HCT116 (cell line): ENCODE results near the gene SNX10. TPM values are rescaled to one million over a fixed set of nuclear protein-coding genes. Genes with fewer than 3 reads are reported as not detected.

ENCODE experiments used
- ATAC-seq: fragments of 200-7000 bp; cut with Tn5 transposase; 2 replicates; pipeline ENCODE4 v1.9.1; 2020; ENCODE audit warnings: mild to moderate bottlenecking, moderate library complexity
- BruUV-seq: library from RNA; stranded (reverse); fragments of 400-500 nt; replicated peaks from 2 replicates; lab custom pipeline; 2021; lab: Mats Ljungman, UMichigan
- CTCF ChIA-PET: fragments of 300-600 bp; sonication (Branson Sonifier 250); formaldehyde crosslinking; loops from one replicate; lab custom pipeline; 2021; ENCODE audit warnings: antibody characterized with exemption; lab: Charles Lee
- POLR2A ChIA-PET: fragments of 300-600, 350-600 bp; sonication (Branson Sonifier 250); formaldehyde crosslinking; loops from one replicate; lab custom pipeline; 2021; ENCODE audit warnings: antibody characterized with exemption; lab: Charles Lee
- RAD21 ChIA-PET, 2 experiments: fragments of 300-600 bp; sonication (Branson Sonifier 250); formaldehyde crosslinking; loops; one replicate each; lab custom pipeline; 2023; ENCODE audit warnings: low total read pairs in 2 of 2; ENCODE audit not compliant: uncharacterized antibody in 2 of 2, unreplicated experiment in 2 of 2, low non-redundant PET in 1 of 2; lab: Charles Lee
- DNase-seq: peaks from one replicate; pipeline ENCODE4 v3.0.0-alpha.2; 2010; ENCODE audit warnings: low read depth, low spot score
- H2AFZ ChIP-seq: fragments of 200-600 bp; shearing (Covaris generic), sonication (generic); 2 replicates; pipeline ENCODE4 v1.6.1; 2017; ENCODE audit warnings: low read depth, mixed run types, mixed read lengths, antibody characterized with exemption, low read length; ENCODE audit not compliant: poor library complexity, severe bottlenecking
- H3K27ac ChIP-seq: 2 replicates; pipeline ENCODE4 v1.5.1; 2012; ENCODE audit warnings: low read depth, low read length
- H3K27me3 ChIP-seq: fragments of 200-600 bp; sonication (generic); 2 replicates; pipeline ENCODE4 v1.6.1; 2016; ENCODE audit warnings: mixed run types, low read length, mixed read lengths; ENCODE audit not compliant: insufficient read depth
- H3K36me3 ChIP-seq, 2 experiments: fragments of 200-500 bp in 1 of 2; fragments of 200-600 bp in 1 of 2; sonication (Bioruptor generic) in 1 of 2; sonication (generic) in 1 of 2; 2 replicates each; pipeline versions ENCODE4 v1.5.1 to v1.6.1; 2014 to 2016; ENCODE audit warnings: low read length in 2 of 2, inconsistent platforms in 1 of 2, mixed read lengths in 1 of 2, mixed run types in 1 of 2; ENCODE audit not compliant: insufficient read depth in 2 of 2, control insufficient read depth in 1 of 2
- H3K4me1 ChIP-seq, 2 experiments: fragments of 200-600 bp in 1 of 2; sonication (generic) in 1 of 2; 2 replicates each; pipeline versions ENCODE4 v1.5.1 to v1.6.1; 2012 to 2017; ENCODE audit warnings: low read length in 2 of 2, inconsistent platforms in 1 of 2, mild to moderate bottlenecking in 1 of 2, mixed read lengths in 1 of 2, mixed run types in 1 of 2, moderate library complexity in 1 of 2; ENCODE audit not compliant: insufficient read depth in 2 of 2, control insufficient read depth in 1 of 2
- H3K4me2 ChIP-seq: fragments of 200-600 bp; sonication (generic); 2 replicates; pipeline ENCODE4 v1.6.1; 2017; ENCODE audit warnings: mixed run types, low read length, mixed read lengths
- H3K4me3 ChIP-seq, 2 experiments: fragments of 200-600 bp in 1 of 2; sonication (generic) in 1 of 2; replicated peaks in 1 of 2; 2 replicates each; pipeline ENCODE4 v1.5.1; 2011 to 2016; ENCODE audit warnings: low read length in 2 of 2, control low read depth in 1 of 2, low read depth in 1 of 2, mild to moderate bottlenecking in 1 of 2, mixed read lengths in 1 of 2, mixed run types in 1 of 2
- H3K79me2 ChIP-seq: fragments of 200-600 bp; sonication (generic); 2 replicates; pipeline ENCODE4 v1.6.1; 2017; ENCODE audit warnings: mild to moderate bottlenecking, mixed run types, low read length, moderate library complexity, mixed read lengths; ENCODE audit not compliant: insufficient read depth
- H3K9ac ChIP-seq: fragments of 200-600 bp; sonication (generic); 2 replicates; pipeline ENCODE4 v1.6.1; 2016; ENCODE audit warnings: low read length, mixed read lengths
- H3K9me2 ChIP-seq: fragments of 200-600 bp; sonication (generic), shearing (Covaris generic); 2 replicates; pipeline ENCODE4 v1.6.1; 2017; ENCODE audit warnings: mixed run types, mild to moderate bottlenecking, moderate library complexity; ENCODE audit not compliant: insufficient read depth
- H3K9me3 ChIP-seq, 2 experiments: fragments of 200-500 bp in 1 of 2; fragments of 200-600 bp in 1 of 2; sonication (Bioruptor generic) in 1 of 2; sonication (generic) in 1 of 2; 2 replicates each; pipeline ENCODE4 v1.6.1; 2014 to 2017; ENCODE audit warnings: low read length in 2 of 2, mixed read lengths in 2 of 2, inconsistent platforms in 1 of 2, low read depth in 1 of 2, mild to moderate bottlenecking in 1 of 2, mixed run types in 1 of 2, moderate library complexity in 1 of 2; ENCODE audit not compliant: control insufficient read depth in 1 of 2, insufficient read depth in 1 of 2
- H4K20me1 ChIP-seq: fragments of 200-600 bp; sonication (generic), shearing (Covaris generic); 2 replicates; pipeline ENCODE4 v1.6.1; 2017; ENCODE audit warnings: mixed run types, mild to moderate bottlenecking, moderate library complexity; ENCODE audit not compliant: insufficient read depth
- CBX3 ChIP-seq: IDR thresholded peaks from 2 replicates; pipeline ENCODE4 v1.6.1; 2012; ENCODE audit warnings: low read depth
- CTCF ChIP-seq, 3 experiments: fragments of 200-600 bp in 1 of 3; sonication (generic) in 1 of 3; IDR thresholded peaks in 2 of 3; conservative IDR thresholded peaks in 1 of 3; 2 replicates each; pipeline ENCODE4 v1.5.1; 2012 to 2017; ENCODE audit warnings: low read depth in 2 of 3, low read length in 2 of 3, antibody characterized with exemption in 1 of 3, borderline replicate concordance in 1 of 3, control low read depth in 1 of 3, mild to moderate bottlenecking in 1 of 3, mixed read lengths in 1 of 3, mixed run types in 1 of 3, moderate library complexity in 1 of 3; ENCODE audit not compliant: insufficient read depth in 1 of 3
- EGR1 ChIP-seq: IDR thresholded peaks from 2 replicates; pipeline ENCODE4 v1.6.1; 2012; ENCODE audit warnings: low read depth
- ELF1 ChIP-seq: IDR thresholded peaks from 2 replicates; pipeline ENCODE4 v1.6.1; 2012; ENCODE audit warnings: low read depth, borderline replicate concordance
- EZH2 ChIP-seq: fragments of 200-600 bp; sonication (generic); IDR thresholded peaks from 2 replicates; pipeline ENCODE4 v1.6.1; 2017; ENCODE audit warnings: antibody characterized with exemption, mixed run types
- JUND ChIP-seq: IDR thresholded peaks from 2 replicates; pipeline ENCODE4 v1.6.1; 2012
- MAX ChIP-seq: IDR thresholded peaks from 2 replicates; pipeline ENCODE4 v1.6.1; 2012
- POLR2AphosphoS5 ChIP-seq: IDR thresholded peaks from 2 replicates; pipeline ENCODE4 v1.6.1; 2011; ENCODE audit warnings: mild to moderate bottlenecking, low read depth, low read length, moderate library complexity
- REST ChIP-seq: IDR thresholded peaks from 2 replicates; pipeline ENCODE4 v1.6.1; 2012; ENCODE audit warnings: low read depth
- SP1 ChIP-seq: IDR thresholded peaks from 2 replicates; pipeline ENCODE4 v1.6.1; 2012; ENCODE audit warnings: low read depth
- TCF7L2 ChIP-seq: IDR thresholded peaks from 2 replicates; pipeline ENCODE4 v1.7.0; 2011; ENCODE audit warnings: borderline replicate concordance, inconsistent platforms; ENCODE audit not compliant: insufficient read depth, insufficient read length; ENCODE audit errors: extremely low read depth
- ZFX ChIP-seq: fragments of 450-650 bp; IDR thresholded peaks from 2 replicates; pipeline ENCODE4 v1.6.1; 2017
- intact Hi-C: fragments of 100-400 bp; cut with micrococcal nuclease; formaldehyde crosslinking; loops from 2 replicates; pipeline ENCODE4 v1.10.0; 2022
- total RNA-seq: library from RNA; stranded (reverse); gene quantifications from one replicate; pipeline ENCODE4 v1.2.1, GENCODE V29; 2021; ENCODE audit not compliant: unreplicated experiment

Gene SNX10
- total RNA-seq, 1 experiment from 2014 or later = 26.9 TPM

DNA sequence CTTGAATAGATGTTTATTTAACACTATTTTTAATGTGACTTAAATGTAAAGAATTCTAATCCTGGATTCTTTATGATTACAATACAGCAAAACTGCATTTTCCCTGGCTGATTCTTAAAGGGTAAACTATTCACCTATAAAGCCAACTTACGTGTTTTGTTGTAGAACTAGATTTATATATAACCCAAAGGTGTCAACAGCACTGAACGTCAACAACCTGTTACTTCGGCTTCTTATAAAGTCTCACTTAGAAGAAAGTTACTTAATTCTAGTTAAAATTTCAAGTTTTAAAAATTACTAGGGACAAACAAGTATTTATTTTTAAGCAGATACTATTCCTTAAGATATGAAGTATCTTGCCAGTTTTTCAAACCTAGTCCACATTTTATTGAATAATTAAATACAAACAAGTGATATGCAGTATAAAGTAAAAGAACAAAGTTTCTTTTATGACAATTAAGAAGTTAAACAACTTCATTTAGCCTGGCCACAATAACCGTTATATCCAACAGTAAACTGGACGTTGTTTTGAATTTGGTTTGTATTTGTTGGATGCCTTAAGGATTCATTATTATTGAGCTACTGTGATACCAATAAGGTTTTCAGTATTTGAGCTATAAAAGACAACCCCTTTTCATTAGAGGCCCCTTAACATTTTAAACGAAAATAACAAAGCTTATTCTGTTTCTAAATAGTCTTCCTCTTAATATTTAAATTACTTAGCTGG, 83.1 kb downstream of the SNX10 start:
- no peak overlapping the region for H3K27ac ChIP-seq
- no peaks in the 10 kb centered on the region for H3K9me2 ChIP-seq
- H3K27me3 ChIP-seq = no peaks in the 10 kb centered on the region
- H4K20me1 ChIP-seq = no peaks in the 10 kb centered on the region
- CTCF ChIA-PET = interaction anchor here (0.6 to 5.2 kb wide), 7 partner anchors 8 to 786 kb away, joined by 3 to 34 read pairs (median 4); no protein-coding TSS in a partner anchor
- no peak overlapping the region for H2AFZ ChIP-seq
- intact Hi-C loops = loop anchor here (2.0 kb wide), 1 partner anchor 126 kb away; no protein-coding TSS in a partner anchor
- no peaks in the 10 kb centered on the region for H3K4me1 ChIP-seq
- peaks cover 0 to 6% of the 10 kb centered on the region in 2 experiments; a peak in 1 of 4 replicates for H3K36me3 ChIP-seq
- no TSS peak for BruUV-seq
- no peak overlapping the region for H3K4me2 ChIP-seq
- H3K9ac ChIP-seq = no peak overlapping the region
- no peaks in the 10 kb centered on the region for H3K9me3 ChIP-seq
- RAD21 ChIA-PET = no interaction called here
- DNase-seq = no peak
- no peaks in the 10 kb centered on the region for H3K79me2 ChIP-seq
- no peak overlapping the region for H3K4me3 ChIP-seq
- no peak for ATAC-seq
- TF ChIP-seq ZFX (no peak), EZH2 (no peak), MAX (no peak), REST (no peak), ELF1 (no peak), SP1 (no peak), CTCF (IDR thresholded peaks at IDR 0.05 in 2 of 3, conservative IDR thresholded peaks at IDR 0.05 in 1 of 3; ENCODE audit: borderline replicate concordance in 1 of 3, insufficient read depth in 1 of 3, low read depth in 2 of 3, low read length in 2 of 3) (no peak), CBX3 (no peak), EGR1 (no peak), JUND (no peak), POLR2AphosphoS5 (no peak), TCF7L2 (no peak)
- POLR2A ChIA-PET = no interaction called here
